Activated CD8-positive, alpha-beta T cell treated with anti-CD3 and anti-CD28 coated beads, Interleukin-2, amount 10 ng/mL, durations not matched to agents 7 days and 5 days (primary cell): ENCODE data around the gene HACL1. TPM values are rescaled to one million over a fixed set of nuclear protein-coding genes. Genes with fewer than 3 reads are reported as not detected.

Experiments used
- ATAC-seq: fragments of 150-1000 bp; cut with Tn5 transposase; one replicate; pipeline ENCODE4 v1.10.0; 2021; ENCODE audit warnings: moderate library complexity
- CTCF ChIA-PET: fragments of 350-600 bp; sonication (Branson Sonifier 250); formaldehyde crosslinking; loops from one replicate; lab custom pipeline; 2021; ENCODE audit warnings: antibody characterized with exemption; lab: Charles Lee
- POLR2A ChIA-PET: fragments of 350-600 bp; sonication (Branson Sonifier 250); formaldehyde crosslinking; loops from one replicate; lab custom pipeline; 2021; ENCODE audit warnings: antibody characterized with exemption; lab: Charles Lee
- DNase-seq: peaks from one replicate; pipeline ENCODE4 v3.0.0-alpha.2; 2020
- H3K27ac Mint-ChIP-seq: one replicate; pipeline ENCODE4 v1.8.0; 2021; ENCODE audit warnings: mild to moderate bottlenecking, mixed read lengths
- H3K27me3 Mint-ChIP-seq: one replicate; pipeline ENCODE4 v1.8.0; 2021; ENCODE audit warnings: low read depth, mixed read lengths
- H3K36me3 Mint-ChIP-seq: one replicate; pipeline ENCODE4 v1.8.0; 2021; ENCODE audit warnings: low read depth, mixed read lengths
- H3K4me1 Mint-ChIP-seq: one replicate; pipeline ENCODE4 v1.8.0; 2021; ENCODE audit warnings: low read depth, mixed read lengths
- H3K4me3 Mint-ChIP-seq: one replicate; pipeline ENCODE4 v1.8.0; 2021; ENCODE audit warnings: mild to moderate bottlenecking, mixed read lengths
- H3K9me3 Mint-ChIP-seq: one replicate; pipeline ENCODE4 v1.8.0; 2022; ENCODE audit warnings: mixed read lengths; ENCODE audit not compliant: insufficient read depth
- total RNA-seq, 2 experiments: library from RNA; stranded (reverse); gene quantifications; one replicate each; pipeline ENCODE4 v1.2.3, GENCODE V29; 2021

Gene HACL1
- total RNA-seq, 2 experiments from 2014 or later, result 23.9 to 24.9 TPM

DNA sequence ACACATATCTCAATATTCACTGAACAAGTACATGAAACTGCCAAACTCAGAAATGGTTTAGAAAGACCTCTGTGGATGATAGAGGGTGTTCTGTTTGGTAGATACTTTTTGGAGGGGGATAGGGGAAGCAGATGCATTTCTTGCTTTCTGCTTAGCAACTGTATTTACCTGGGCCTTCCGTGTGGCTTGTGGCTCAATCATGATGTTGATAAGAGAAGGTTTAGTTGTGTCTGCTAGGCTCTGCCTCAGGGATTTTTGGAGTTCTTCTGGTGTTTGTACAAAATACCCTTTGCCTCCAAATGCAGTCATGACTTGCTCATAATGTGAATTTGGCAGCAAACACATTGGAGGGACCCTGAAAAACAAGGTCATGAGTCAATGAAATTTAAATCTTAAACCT lies 38.2 kb downstream of the HACL1 start:
- no peak overlapping the region for H3K4me3 Mint-ChIP-seq
- CTCF ChIA-PET, result no interaction called here
- no peak overlapping the region for H3K27ac Mint-ChIP-seq
- no peaks in the 10 kb centered on the region for H3K9me3 Mint-ChIP-seq
- H3K27me3 Mint-ChIP-seq, result no peaks in the 10 kb centered on the region
- no peak for DNase-seq
- H3K4me1 Mint-ChIP-seq, result peaks cover 7% of the 10 kb centered on the region
- H3K36me3 Mint-ChIP-seq, result peaks cover 39% of the 10 kb centered on the region
- ATAC-seq, result no peak
- POLR2A ChIA-PET, result no interaction called here

- H3K27ac Mint-ChIP-seq, result no peak overlapping the region
- H3K9me3 Mint-ChIP-seq, result no peaks in the 10 kb centered on the region
- ATAC-seq (no peak), DNase-seq (no peak)
- no peak overlapping the region for H3K4me3 Mint-ChIP-seq
- H3K4me1 Mint-ChIP-seq, result peaks cover 8% of the 10 kb centered on the region
- POLR2A ChIA-PET, result no interaction called here
- CTCF ChIA-PET, result no interaction called here
- peaks cover 33% of the 10 kb centered on the region for H3K36me3 Mint-ChIP-seq
- H3K27me3 Mint-ChIP-seq, result no peaks in the 10 kb centered on the region
Measured at GRCh38 chr3:15562560-15562959, 38.8 kb downstream of the HACL1 start.

DNA sequence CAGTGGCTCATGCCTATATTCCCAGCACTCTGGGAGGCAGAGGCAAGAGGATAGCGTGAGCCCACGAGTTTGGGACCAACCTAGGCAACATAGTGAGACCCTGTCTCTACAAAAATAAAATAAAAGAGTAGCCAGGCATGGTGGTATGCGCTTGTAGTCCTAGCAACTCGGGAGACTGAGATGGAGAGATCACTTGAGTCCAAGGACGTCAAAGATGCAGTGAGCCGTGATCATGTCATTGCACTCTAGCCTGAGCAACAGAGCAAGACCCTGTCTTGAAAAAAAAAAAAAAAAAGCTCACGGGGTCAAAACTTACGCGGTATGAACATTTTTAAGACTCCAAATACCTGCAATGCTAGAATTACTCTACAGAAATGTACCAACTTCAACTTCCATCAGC lies 42.8 kb downstream of the HACL1 start:
- no peak for ATAC-seq
- no peak overlapping the region for H3K27ac Mint-ChIP-seq
- no peaks in the 10 kb centered on the region for H3K9me3 Mint-ChIP-seq
- no peak for DNase-seq
- ChIA-PET CTCF (interaction anchor here (0.6 to 4.3 kb wide), 10 partner anchors 10 to 356 kb away, joined by 3 to 43 read pairs (median 8); no protein-coding TSS in a partner anchor), POLR2A (interaction anchor here (0.6 to 1.2 kb wide), 2 partner anchors 43 to 95 kb away, joined by 3 read pairs; partner anchors contain the start of genes BTD and HACL1)
- H3K4me3 Mint-ChIP-seq, result no peak overlapping the region
- H3K36me3 Mint-ChIP-seq, result peaks cover 23% of the 10 kb centered on the region
- peaks cover 27% of the 10 kb centered on the region for H3K4me1 Mint-ChIP-seq
- no peaks in the 10 kb centered on the region for H3K27me3 Mint-ChIP-seq

DNA sequence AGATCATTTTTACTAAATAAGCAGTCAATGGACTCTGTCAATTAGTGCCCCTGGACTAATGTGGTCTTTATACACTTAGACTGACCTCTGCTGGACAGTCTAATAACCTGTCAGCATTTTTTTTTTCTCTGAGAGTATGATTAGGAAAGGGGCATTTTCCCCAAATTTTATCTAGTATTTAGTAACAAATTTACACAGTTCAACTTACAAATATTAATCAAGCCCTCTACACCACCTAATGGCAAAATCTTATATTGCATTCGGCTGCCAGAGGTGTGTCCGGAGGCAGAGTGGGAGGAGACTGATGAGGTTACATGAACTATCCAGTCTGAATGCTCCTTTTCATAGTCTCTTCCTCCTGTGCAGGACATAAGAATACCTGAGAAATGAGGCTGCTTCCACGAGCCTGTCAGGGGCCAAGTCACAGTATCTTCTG lies 43.8 kb downstream of the HACL1 start:
- POLR2A ChIA-PET, result interaction anchor here (0.7 to 1.6 kb wide), 3 partner anchors 44 to 295 kb away, joined by 3 to 4 read pairs (median 3); partner anchors contain the start of genes BTD and HACL1

GRCh38 chr3:15556512-15556911 lies 44.9 kb downstream of the HACL1 start:
- H3K9me3 Mint-ChIP-seq, result no peaks in the 10 kb centered on the region
- H3K36me3 Mint-ChIP-seq, result peaks cover 19% of the 10 kb centered on the region
- ATAC-seq, result peak; percentile 62
- DNase-seq, result peak; percentile 29
- H3K4me3 Mint-ChIP-seq, result peak overlapping the region; percentile 33
- no peaks in the 10 kb centered on the region for H3K27me3 Mint-ChIP-seq
- H3K4me1 Mint-ChIP-seq, result peaks cover 34% of the 10 kb centered on the region
- H3K27ac Mint-ChIP-seq, result peak overlapping the region; percentile 82
- ChIA-PET POLR2A (interaction anchor here (0.9 to 1.6 kb wide), 4 partner anchors 20 to 126 kb away, joined by 3 to 5 read pairs (median 4); no protein-coding TSS in a partner anchor), CTCF (interaction anchor here (0.6 to 4.3 kb wide), 35 partner anchors 9 to 357 kb away, joined by 3 to 43 read pairs (median 4); partner anchors contain the start of genes CAPN7, COLQ, EAF1 and METTL6)

More for the DNA sequence above, 43.8 kb downstream of the HACL1 start:
- peak; percentile 87 for DNase-seq
- CTCF ChIA-PET, result interaction anchor here (0.6 to 4.3 kb wide), 28 partner anchors 9 to 438 kb away, joined by 3 to 43 read pairs (median 6); partner anchors contain the start of genes CAPN7 and COLQ
- peaks cover 21% of the 10 kb centered on the region for H3K36me3 Mint-ChIP-seq
- H3K27ac Mint-ChIP-seq, result peak overlapping the region; percentile 69
- H3K9me3 Mint-ChIP-seq, result no peaks in the 10 kb centered on the region
- H3K4me3 Mint-ChIP-seq, result no peak overlapping the region
- peaks cover 30% of the 10 kb centered on the region for H3K4me1 Mint-ChIP-seq
- H3K27me3 Mint-ChIP-seq, result no peaks in the 10 kb centered on the region
- peak; percentile 95 for ATAC-seq

DNA sequence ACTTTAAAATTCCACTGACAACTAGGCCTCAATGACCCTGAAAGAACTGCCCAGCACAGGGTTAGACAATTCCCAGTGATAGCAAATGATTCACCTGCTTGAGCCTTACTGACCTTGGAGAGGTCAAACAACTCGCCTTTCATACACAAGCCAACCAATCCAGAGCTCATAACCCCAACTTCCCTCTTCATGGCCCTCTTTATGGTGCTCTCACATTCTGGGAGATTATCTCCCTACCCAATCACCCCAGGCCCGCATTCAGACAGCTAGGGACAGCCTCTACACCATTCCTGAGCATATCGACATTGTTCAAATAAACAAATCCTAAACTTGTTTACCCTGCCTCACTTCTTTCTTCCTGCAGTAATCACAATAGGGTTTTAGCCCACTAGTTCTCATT lies 47.6 kb downstream of the HACL1 start:
- H3K4me3 Mint-ChIP-seq, result no peak overlapping the region
- H3K27me3 Mint-ChIP-seq, result no peaks in the 10 kb centered on the region
- H3K27ac Mint-ChIP-seq, result no peak overlapping the region
- no peaks in the 10 kb centered on the region for H3K9me3 Mint-ChIP-seq
- ChIA-PET POLR2A (no interaction called here), CTCF (no interaction called here)
- H3K4me1 Mint-ChIP-seq, result peaks cover 34% of the 10 kb centered on the region
- peaks cover 23% of the 10 kb centered on the region for H3K36me3 Mint-ChIP-seq
- ATAC-seq (no peak), DNase-seq (no peak)

- no peak for DNase-seq
- no peak for ATAC-seq
- Mint-ChIP-seq H3K4me3 (no peak overlapping the region), H3K4me1 (peaks cover 23% of the 10 kb centered on the region), H3K27ac (peak overlapping the region; percentile 45), H3K9me3 (peaks cover 8% of the 10 kb centered on the region), H3K27me3 (peaks cover under 1% of the 10 kb centered on the region), H3K36me3 (peaks cover 27% of the 10 kb centered on the region)
- CTCF ChIA-PET, result no interaction called here
- POLR2A ChIA-PET, result no interaction called here
Measured at GRCh38 chr3:15551902-15552301, 49.5 kb downstream of the HACL1 start.

GRCh38 chr3:15549846-15550245 lies 51.5 kb downstream of the HACL1 start:
- CTCF ChIA-PET, result no interaction called here
- H3K27me3 Mint-ChIP-seq, result peaks cover 7% of the 10 kb centered on the region

GRCh38 chr3:15542614-15543013 lies 58.8 kb downstream of the HACL1 start:
- ChIA-PET POLR2A (no interaction called here), CTCF (interaction anchor here (3.8 kb wide), 1 partner anchor 14 kb away, joined by 19 read pairs; no protein-coding TSS in a partner anchor)
- peaks cover 55% of the 10 kb centered on the region for H3K4me1 Mint-ChIP-seq
- DNase-seq (no peak), ATAC-seq (no peak)
- H3K4me3 Mint-ChIP-seq, result no peak overlapping the region
- H3K27ac Mint-ChIP-seq, result no peak overlapping the region
- peaks cover 7% of the 10 kb centered on the region for H3K27me3 Mint-ChIP-seq
- peaks cover 43% of the 10 kb centered on the region for H3K36me3 Mint-ChIP-seq
- H3K9me3 Mint-ChIP-seq, result peaks cover 20% of the 10 kb centered on the region

More at GRCh38 chr3:15549846-15550245, 51.5 kb downstream of the HACL1 start:
- POLR2A ChIA-PET, result no interaction called here
- Mint-ChIP-seq H3K27ac (no peak overlapping the region), H3K36me3 (peaks cover 30% of the 10 kb centered on the region), H3K9me3 (peaks cover 19% of the 10 kb centered on the region), H3K4me3 (no peak overlapping the region), H3K4me1 (peaks cover 13% of the 10 kb centered on the region)
- DNase-seq (no peak), ATAC-seq (no peak)

DNA sequence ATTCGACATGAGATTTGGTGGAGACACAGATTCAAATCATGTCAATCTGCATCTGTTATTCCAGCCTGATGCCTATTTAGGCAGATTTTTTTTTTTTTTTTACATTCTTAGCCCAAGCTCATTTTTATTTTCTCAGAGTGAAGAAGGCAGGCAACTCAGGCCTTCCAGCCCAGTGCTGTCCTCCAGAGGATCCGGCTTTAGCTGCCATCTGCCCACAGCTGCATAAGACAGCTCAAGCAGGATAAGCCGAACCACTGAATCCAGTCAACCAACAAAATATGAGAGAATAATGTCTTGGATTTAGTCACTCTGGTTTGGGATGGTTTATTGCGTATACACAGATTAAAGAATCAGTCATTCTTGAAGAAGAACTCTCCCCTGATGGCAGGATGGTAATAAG lies 60.0 kb downstream of the HACL1 start:
- peaks cover 68% of the 10 kb centered on the region for H3K4me1 Mint-ChIP-seq
- peaks cover 8% of the 10 kb centered on the region for H3K9me3 Mint-ChIP-seq
- no peak for ATAC-seq
- H3K27ac Mint-ChIP-seq, result peak overlapping the region; percentile 69
- ChIA-PET CTCF (interaction anchor here (0.8 to 3.8 kb wide), 4 partner anchors 15 to 136 kb away, joined by 3 to 19 read pairs (median 4); no protein-coding TSS in a partner anchor), POLR2A (interaction anchor here (0.9 kb wide), 1 partner anchor 19 kb away, joined by 3 read pairs; no protein-coding TSS in a partner anchor)
- H3K27me3 Mint-ChIP-seq, result peaks cover 3% of the 10 kb centered on the region
- no peak for DNase-seq
- H3K4me3 Mint-ChIP-seq, result no peak overlapping the region
- peaks cover 40% of the 10 kb centered on the region for H3K36me3 Mint-ChIP-seq

- ChIA-PET POLR2A (no interaction called here), CTCF (no interaction called here)
- Mint-ChIP-seq H3K4me3 (no peak overlapping the region), H3K27me3 (no peaks in the 10 kb centered on the region), H3K9me3 (peaks cover 3% of the 10 kb centered on the region), H3K27ac (peak overlapping the region; percentile 53), H3K4me1 (peaks cover 78% of the 10 kb centered on the region), H3K36me3 (peaks cover 34% of the 10 kb centered on the region)
- no peak for ATAC-seq
- no peak for DNase-seq
Measured at GRCh38 chr3:15539066-15539465, 62.3 kb downstream of the HACL1 start.

- CTCF ChIA-PET, result interaction anchor here (2.0 kb wide), 1 partner anchor 18 kb away, joined by 11 read pairs; no protein-coding TSS in a partner anchor
- no peak for ATAC-seq
Measured at GRCh38 chr3:15538345-15538744, 63.0 kb downstream of the HACL1 start.

More at GRCh38 chr3:15538345-15538744, 63.0 kb downstream of the HACL1 start:
- no peak for DNase-seq
- POLR2A ChIA-PET, result no interaction called here
- Mint-ChIP-seq H3K4me1 (peaks cover 78% of the 10 kb centered on the region), H3K9me3 (peaks cover 3% of the 10 kb centered on the region), H3K27ac (peak overlapping the region; percentile 37), H3K4me3 (no peak overlapping the region), H3K36me3 (peaks cover 35% of the 10 kb centered on the region), H3K27me3 (no peaks in the 10 kb centered on the region)
